GM12878 (cell line): Measurements from ENCODE around the gene RREB1.

Source experiments
- CEBPZ ChIP-seq: fragments of 150-350 bp; IDR thresholded peaks from 2 replicates; pipeline ENCODE4 v1.6.1; 2016; ENCODE audit warnings: low read depth, low read length
- CTCF ChIP-seq, 3 experiments: IDR thresholded peaks in 2 of 3; conservative IDR thresholded peaks in 1 of 3; 2 replicates each; pipeline ENCODE4 v1.5.1; 2011; ENCODE audit warnings: low read depth in 3 of 3, low read length in 3 of 3, mild to moderate bottlenecking in 3 of 3, control low read depth in 2 of 3, moderate library complexity in 2 of 3, inconsistent platforms in 1 of 3, mixed read lengths in 1 of 3; ENCODE audit not compliant: control insufficient read depth in 2 of 3, insufficient read depth in 1 of 3; ENCODE audit errors: extremely low read depth in 1 of 3
- EP300 ChIP-seq, 2 experiments: fragments of 150-350 bp in 1 of 2; IDR thresholded peaks; 2 replicates each; pipeline ENCODE4 v1.6.1; 2011 to 2012; ENCODE audit warnings: low read depth in 2 of 2, low read length in 2 of 2, borderline replicate concordance in 1 of 2, improper control_type of control experiment in 1 of 2, inconsistent platforms in 1 of 2; ENCODE audit not compliant: control insufficient read depth in 1 of 2
- HDAC6 ChIP-seq: fragments of 200-600 bp; sonication (generic); IDR thresholded peaks from one replicate; pipeline ENCODE4 v1.8.0; 2017; ENCODE audit warnings: antibody characterized with exemption; ENCODE audit not compliant: unreplicated experiment
- MXI1 ChIP-seq: fragments of 150-350 bp; IDR thresholded peaks from 2 replicates; pipeline ENCODE4 v1.6.1; 2011; ENCODE audit warnings: low read depth, mild to moderate bottlenecking, inconsistent platforms, low read length, improper control_type of control experiment
- NFIC ChIP-seq: IDR thresholded peaks from 2 replicates; pipeline ENCODE4 v1.6.1; 2012; ENCODE audit warnings: low read depth, mild to moderate bottlenecking, inconsistent platforms, low read length, moderate library complexity
- PBX3 ChIP-seq: IDR thresholded peaks from 2 replicates; pipeline ENCODE4 v1.6.1; 2011; ENCODE audit warnings: mild to moderate bottlenecking, low read depth, low read length, moderate library complexity; ENCODE audit not compliant: insufficient replicate concordance
- RCOR1 ChIP-seq: conservative IDR thresholded peaks from 2 replicates; pipeline ENCODE4 v1.6.1; 2012; ENCODE audit warnings: low read depth, low read length, improper control_type of control experiment
- SMAD1 ChIP-seq: fragments of 450-650 bp; IDR thresholded peaks from 2 replicates; pipeline ENCODE4 v1.6.1; 2018; ENCODE audit warnings: mild to moderate bottlenecking, low read depth; ENCODE audit not compliant: partially characterized antibody
- TAF1 ChIP-seq: IDR thresholded peaks from 2 replicates; pipeline ENCODE4 v1.6.1; 2011; ENCODE audit warnings: mild to moderate bottlenecking, low read depth, low read length, borderline replicate concordance
- TCF7 ChIP-seq: IDR thresholded peaks from 2 replicates; pipeline ENCODE4 v1.6.1; 2014; ENCODE audit warnings: antibody characterized with exemption, borderline replicate concordance
- ZSCAN29 ChIP-seq: fragments of 450-650 bp; IDR thresholded peaks from 2 replicates; pipeline ENCODE4 v1.6.1; 2017; ENCODE audit warnings: mild to moderate bottlenecking, moderate library complexity

GRCh38 chr6:7189101-7189758, 81.5 kb downstream of the RREB1 start:
- no peak for TF ChIP-seq ZSCAN29
- TF ChIP-seq TAF1 = no peak
- TF ChIP-seq MXI1 = no peak
- no peak for TF ChIP-seq NFIC
- no peak for TF ChIP-seq EP300 (IDR thresholded peaks at IDR 0.05; ENCODE audit: borderline replicate concordance in 1 of 2, control insufficient read depth in 1 of 2, low read depth in 2 of 2, low read length in 2 of 2)
- TF ChIP-seq PBX3 = no peak
- no peak for TF ChIP-seq SMAD1
- no peak for TF ChIP-seq HDAC6
- no peak for TF ChIP-seq TCF7
- TF ChIP-seq RCOR1 = no peak
- no peak for TF ChIP-seq CEBPZ
- no peak for TF ChIP-seq CTCF (IDR thresholded peaks at IDR 0.05 in 2 of 3, conservative IDR thresholded peaks at IDR 0.05 in 1 of 3; ENCODE audit: control insufficient read depth in 2 of 3, extremely low read depth in 1 of 3, insufficient read depth in 1 of 3, low read depth in 3 of 3, low read length in 3 of 3)
